IPS-15b (cell line): ENCODE measurements around the gene TBC1D22A.

ENCODE experiments used
- H3K27me3 ChIP-seq: one replicate; pipeline ENCODE4 v1.6.1; 2013; ENCODE audit warnings: low read length; ENCODE audit not compliant: control insufficient read depth, insufficient read depth
- H3K36me3 ChIP-seq: one replicate; pipeline ENCODE4 v1.6.1; 2013; ENCODE audit warnings: low read length; ENCODE audit not compliant: control insufficient read depth, insufficient read depth
- H3K4me1 ChIP-seq: one replicate; pipeline ENCODE4 v1.6.1; 2013; ENCODE audit warnings: mild to moderate bottlenecking, low read length; ENCODE audit not compliant: control insufficient read depth, insufficient read depth
- H3K4me3 ChIP-seq: one replicate; pipeline ENCODE4 v1.5.1; 2013; ENCODE audit warnings: low read depth, low read length
- H3K9ac ChIP-seq: one replicate; pipeline ENCODE4 v1.6.1; 2013; ENCODE audit warnings: low read depth, mild to moderate bottlenecking, low read length
- H3K9me3 ChIP-seq: one replicate; pipeline ENCODE4 v1.6.1; 2013; ENCODE audit warnings: mild to moderate bottlenecking, low read length; ENCODE audit not compliant: control insufficient read depth, insufficient read depth

The TBC1D22A gene

DNA sequence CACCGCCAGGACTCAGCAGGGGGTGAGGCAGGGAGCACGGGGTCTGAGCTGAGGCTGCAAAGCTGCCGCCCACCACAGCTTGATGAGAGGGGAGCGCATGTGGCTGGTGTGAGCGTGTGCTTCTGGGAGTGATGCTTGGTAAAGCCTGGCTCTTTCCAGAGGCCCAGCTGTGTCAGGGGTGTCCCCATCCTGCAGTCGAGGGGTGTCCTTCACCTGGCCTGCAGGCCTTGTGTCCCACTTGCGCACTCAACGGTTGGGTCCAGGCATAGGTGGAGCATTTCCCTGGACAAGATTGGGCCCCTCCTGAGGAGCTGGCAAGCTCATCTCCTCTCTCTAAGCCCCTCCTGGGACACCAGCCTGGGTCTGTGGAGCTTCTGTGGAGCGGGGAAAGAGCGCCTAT, 273.9 kb downstream of the TBC1D22A start:
- H3K36me3 ChIP-seq: peaks cover 3% of the 10 kb centered on the region
- no peaks in the 10 kb centered on the region for H3K27me3 ChIP-seq
- no peaks in the 10 kb centered on the region for H3K9me3 ChIP-seq
- no peaks in the 10 kb centered on the region for H3K4me1 ChIP-seq
- H3K9ac ChIP-seq: no peak overlapping the region
- H3K4me3 ChIP-seq: no peak overlapping the region

DNA sequence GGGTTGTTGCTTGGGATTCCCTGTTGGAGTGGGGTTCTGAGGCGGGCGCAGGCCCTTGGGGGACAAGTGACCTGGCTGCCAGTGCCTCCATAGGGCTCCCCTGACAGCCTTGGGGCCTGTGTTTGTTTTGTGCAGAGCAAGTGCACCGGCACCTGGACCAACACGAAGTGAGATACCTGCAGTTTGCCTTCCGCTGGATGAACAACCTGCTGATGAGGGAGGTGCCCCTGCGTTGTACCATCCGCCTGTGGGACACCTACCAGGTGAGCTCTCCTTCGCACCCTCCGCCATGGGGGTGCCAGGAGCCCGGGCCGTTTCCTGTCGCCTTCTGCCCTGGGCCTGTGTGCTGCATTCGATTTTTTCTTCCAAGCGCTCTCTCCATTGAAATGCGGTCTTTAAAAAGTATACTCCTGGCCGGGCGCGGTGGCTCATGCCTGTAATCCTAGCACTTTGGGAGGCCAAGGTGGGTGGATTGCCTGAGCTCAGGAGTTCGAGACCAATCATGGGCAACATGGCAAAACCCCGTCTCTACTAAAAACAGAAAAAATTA, 274.6 kb downstream of the TBC1D22A start:
- no peaks in the 10 kb centered on the region for H3K4me1 ChIP-seq
- H3K36me3 ChIP-seq: peaks cover under 1% of the 10 kb centered on the region
- no peaks in the 10 kb centered on the region for H3K9me3 ChIP-seq
- no peak overlapping the region for H3K9ac ChIP-seq
- no peak overlapping the region for H3K4me3 ChIP-seq
- H3K27me3 ChIP-seq: no peaks in the 10 kb centered on the region

DNA sequence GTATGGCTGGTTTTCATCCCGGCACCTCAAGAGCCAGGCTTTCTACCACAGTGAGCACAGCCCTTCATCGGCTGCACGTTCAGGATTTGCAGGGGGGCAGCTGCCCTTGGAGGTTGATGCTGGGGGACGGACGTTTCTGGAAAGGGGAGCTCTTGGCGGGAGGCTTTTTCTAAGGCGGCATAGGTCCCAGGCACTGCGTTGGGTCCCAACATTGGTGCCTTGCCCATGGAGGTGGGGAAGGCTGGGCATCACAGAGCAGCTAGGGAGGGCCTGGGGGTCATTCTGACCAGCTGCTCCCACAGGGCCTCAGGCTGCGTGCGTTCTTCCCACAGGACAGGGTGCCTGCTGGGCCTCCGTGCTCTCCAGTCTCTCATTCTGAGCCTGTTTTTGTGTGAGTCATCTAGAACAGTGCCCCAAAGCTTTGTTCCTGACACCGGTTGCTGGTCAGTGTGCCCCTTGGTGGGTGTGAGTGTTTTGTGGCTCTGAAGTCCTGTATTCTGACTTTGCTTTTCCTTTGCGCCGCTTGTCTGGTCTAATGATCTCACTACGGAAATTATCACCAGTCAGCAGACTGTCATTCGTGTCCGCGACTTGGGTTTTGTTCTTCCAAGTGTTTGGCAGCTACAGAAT, 275.9 kb downstream of the TBC1D22A start:
- H3K36me3 ChIP-seq: no peaks in the 10 kb centered on the region
- no peak overlapping the region for H3K4me3 ChIP-seq
- no peaks in the 10 kb centered on the region for H3K9me3 ChIP-seq
- H3K9ac ChIP-seq: no peak overlapping the region
- no peaks in the 10 kb centered on the region for H3K27me3 ChIP-seq
- H3K4me1 ChIP-seq: no peaks in the 10 kb centered on the region

DNA sequence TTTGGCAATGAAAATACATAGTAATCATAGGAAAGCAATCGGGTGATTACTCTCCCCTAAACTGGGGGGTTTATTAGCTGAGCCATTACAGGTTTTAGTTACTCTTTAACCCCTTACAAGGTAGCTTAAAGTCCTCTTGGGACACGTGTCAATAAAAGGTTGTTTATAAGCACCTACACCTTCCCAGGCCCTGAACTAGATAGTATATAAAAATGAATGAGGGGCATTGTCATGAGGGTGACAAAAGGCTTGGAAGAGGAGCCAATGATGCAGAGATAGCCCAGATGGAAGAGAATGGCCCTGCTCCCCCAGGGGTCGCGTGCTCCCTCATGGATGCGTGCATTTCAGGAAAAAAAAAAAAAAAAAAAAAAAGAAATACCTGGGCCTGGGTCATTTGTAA, 276.9 kb downstream of the TBC1D22A start:
- no peak overlapping the region for H3K9ac ChIP-seq
- H3K27me3 ChIP-seq: no peaks in the 10 kb centered on the region
- H3K4me3 ChIP-seq: no peak overlapping the region
- no peaks in the 10 kb centered on the region for H3K4me1 ChIP-seq
- no peaks in the 10 kb centered on the region for H3K36me3 ChIP-seq
- no peaks in the 10 kb centered on the region for H3K9me3 ChIP-seq

DNA sequence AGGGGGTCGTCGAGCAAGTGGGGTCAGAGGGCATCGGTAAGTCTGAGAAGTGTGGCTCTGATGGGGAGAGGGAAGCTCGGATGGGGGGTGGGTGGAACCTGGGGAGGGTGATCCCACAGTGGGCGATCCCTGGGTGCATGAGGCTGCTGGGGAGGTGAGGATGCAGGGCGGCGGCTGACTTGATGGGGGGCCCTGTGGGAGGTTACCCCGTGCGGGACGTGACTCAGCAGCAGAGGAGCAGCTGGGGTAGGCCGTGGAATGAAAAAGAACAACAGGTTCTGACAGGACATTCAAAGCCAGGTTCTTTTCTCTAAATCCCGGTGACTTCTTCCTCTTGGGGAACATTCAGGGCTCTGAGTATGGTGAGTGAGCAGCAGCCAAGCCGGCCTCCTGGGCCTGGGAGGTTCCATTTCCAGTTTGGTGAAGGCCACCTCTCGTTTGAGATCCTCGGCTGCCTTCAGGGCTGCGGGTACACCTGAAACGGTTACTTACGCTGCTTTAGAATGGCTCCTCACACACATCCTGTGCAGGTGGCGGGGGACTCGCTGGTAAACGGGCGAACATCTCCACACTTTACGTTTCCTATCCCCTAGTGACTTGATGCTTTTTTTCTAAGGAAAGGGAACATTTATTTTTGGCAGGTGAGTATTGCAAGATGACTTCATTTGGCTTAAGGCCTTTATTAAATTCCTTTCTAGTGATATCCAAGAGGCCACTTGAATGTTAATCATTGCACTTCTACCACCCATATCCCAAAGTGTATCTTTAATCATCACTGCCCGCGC, 278.2 kb downstream of the TBC1D22A start:
- H3K4me1 ChIP-seq: no peaks in the 10 kb centered on the region
- no peaks in the 10 kb centered on the region for H3K9me3 ChIP-seq
- no peaks in the 10 kb centered on the region for H3K27me3 ChIP-seq
- H3K4me3 ChIP-seq: no peak overlapping the region
- no peak overlapping the region for H3K9ac ChIP-seq
- H3K36me3 ChIP-seq: no peaks in the 10 kb centered on the region

DNA sequence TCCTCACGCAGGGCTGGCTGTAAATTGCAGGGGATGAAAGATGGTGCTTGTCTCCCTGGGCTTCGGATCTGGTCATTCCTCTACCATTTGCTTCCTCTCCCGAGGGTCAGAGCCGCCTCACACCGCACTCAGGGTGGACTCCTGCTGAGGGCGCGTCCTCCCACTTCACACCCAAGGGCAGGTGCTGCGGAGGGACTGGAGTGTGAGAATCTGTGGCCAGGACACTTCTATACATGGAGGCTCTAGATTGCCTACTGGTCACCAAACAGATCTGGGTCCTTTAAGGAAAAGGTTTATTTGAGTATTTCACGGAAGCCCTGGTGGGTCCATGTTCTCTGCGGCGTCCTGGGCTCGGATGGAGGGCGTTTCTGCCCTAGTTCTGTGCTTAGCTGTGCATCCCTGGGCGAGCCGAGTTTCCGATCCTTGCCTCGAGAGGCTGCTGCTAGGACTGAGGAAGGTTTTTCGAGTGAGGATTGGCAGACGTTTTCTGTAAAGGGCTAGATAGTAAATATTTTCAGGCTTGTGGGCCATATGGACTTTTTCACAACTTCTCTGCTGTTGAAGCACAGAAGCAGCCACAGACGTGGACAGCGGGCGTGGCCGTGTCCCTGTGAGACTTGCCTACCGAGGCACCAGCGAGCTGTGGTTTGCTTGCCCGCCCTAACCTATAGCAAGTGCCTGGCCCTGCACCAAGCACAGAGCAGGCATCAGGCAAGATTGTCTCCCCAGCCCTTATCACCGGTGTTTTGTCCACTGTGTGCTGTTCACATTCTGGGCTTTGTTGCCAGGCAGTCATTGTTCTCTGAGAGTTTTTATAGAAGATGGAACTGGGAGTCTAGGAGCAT, 279.0 kb downstream of the TBC1D22A start:
- H3K36me3 ChIP-seq: no peaks in the 10 kb centered on the region
- H3K9ac ChIP-seq: no peak overlapping the region

DNA sequence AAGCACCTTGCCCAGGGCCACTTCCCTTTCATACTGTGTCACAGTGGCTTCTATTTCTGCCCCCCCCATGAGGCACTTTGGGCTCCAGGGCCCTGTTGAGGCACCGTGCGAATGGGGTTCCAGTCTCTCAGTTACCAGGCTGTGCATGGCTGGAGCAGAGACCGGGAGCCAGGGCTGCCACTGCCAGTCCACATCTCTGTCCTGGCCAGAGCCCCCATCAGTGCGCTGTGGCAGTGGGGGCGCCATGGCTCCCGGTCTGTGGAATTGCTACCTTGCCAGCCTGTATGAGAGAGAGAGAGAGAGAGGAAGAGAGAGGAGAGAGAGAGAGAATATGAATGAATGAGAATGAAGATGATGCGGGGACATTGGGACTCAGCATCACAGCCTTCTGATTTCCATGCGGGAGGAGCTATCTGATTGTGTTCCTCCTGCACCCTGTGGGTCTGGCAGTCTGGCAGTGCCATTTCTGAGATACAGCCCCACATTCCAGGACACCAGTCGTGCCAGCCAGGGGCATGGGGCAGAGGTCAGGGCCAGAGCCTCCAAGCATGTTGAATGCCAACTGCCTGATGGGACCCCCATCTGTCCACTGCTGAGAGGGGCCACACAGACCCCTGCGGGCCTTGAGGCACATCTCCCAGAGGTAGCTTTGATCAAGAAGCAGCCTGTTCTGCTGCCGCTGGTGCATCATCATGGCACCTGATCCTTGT, 279.8 kb downstream of the TBC1D22A start:
- Histone ChIP-seq H3K36me3 (no peaks in the 10 kb centered on the region), H3K4me1 (no peaks in the 10 kb centered on the region), H3K9me3 (no peaks in the 10 kb centered on the region), H3K4me3 (no peak overlapping the region), H3K27me3 (no peaks in the 10 kb centered on the region), H3K9ac (no peak overlapping the region)

More for the DNA sequence above, 279.0 kb downstream of the TBC1D22A start:
- H3K27me3 ChIP-seq: no peaks in the 10 kb centered on the region
- H3K9me3 ChIP-seq: no peaks in the 10 kb centered on the region
- no peak overlapping the region for H3K4me3 ChIP-seq
- H3K4me1 ChIP-seq: no peaks in the 10 kb centered on the region

DNA sequence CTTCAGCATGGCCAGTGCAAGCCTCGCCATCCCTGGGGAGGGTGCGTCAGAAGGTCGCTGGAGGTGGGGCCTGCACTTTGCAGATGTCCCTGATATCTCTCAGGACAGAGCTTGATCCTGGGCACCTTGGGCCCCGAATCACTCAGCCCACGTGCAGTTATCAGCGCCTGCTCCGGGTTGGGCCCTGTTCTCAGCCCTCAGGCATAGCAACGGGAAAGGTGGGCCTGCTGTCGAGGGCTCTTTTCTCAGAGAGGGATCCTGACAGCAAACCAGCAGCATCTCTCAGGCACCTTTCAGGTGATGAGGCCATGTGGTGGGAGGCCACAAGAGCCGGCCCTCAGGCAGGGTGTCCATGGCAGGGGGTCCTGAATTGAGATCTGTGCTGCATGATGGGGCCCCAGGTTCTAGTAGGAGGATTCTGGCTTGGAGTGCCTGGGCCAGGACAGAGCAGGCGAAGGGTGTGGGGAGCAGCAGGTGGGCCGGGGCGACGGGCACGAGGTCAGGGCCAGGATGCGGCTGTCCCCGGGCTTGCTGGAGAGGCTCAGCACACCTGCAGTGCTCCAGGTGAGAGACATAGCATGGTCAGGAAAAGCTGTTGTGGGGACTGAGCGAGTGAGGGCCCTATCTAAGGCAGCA, 280.5 kb downstream of the TBC1D22A start:
- Histone ChIP-seq H3K4me1 (no peaks in the 10 kb centered on the region), H3K27me3 (no peaks in the 10 kb centered on the region), H3K9ac (no peak overlapping the region), H3K9me3 (no peaks in the 10 kb centered on the region), H3K36me3 (peaks cover 2% of the 10 kb centered on the region), H3K4me3 (no peak overlapping the region)

DNA sequence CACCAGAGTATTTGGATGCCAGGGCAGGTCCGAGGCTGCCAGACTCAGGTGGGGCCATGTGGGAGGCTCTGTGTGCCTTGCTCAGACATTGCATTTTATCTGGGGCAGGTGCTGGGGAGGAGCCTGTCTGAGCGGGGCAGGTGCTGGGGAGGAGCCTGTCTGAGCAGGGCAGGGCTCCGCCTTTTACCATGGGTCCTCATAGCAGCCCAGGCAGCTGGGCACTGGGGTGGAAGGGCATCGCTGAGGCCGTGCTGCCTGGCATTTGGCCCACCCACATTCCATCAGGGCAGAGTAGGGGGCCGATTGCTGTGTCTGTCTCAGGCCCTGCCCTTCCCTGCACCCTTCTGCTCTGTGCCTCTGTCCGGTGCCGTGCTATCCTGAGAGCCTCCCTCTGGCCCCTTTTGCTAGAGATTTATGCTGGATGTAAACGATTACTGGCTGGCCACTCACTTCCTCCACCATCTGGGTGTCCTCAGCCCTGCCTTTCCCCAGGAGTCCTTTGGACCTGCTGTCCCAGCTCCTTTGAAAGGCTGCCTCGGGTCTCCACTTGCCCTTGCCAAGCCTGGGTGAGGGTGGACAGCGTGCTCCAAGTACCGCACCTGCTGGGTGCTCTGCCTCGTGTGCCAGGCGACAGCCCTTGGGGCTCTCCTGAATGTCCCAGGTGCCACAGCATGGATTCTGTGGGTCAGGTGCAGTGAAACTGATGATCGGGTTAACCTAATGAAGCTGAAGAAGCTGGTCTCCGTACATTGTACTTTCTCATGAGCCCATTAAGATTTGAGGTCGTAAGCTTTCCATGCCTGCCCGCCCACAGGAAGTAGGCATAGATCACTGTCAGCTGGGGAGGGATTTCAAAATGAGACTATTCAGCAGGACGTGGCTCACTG, 281.6 kb downstream of the TBC1D22A start:
- no peaks in the 10 kb centered on the region for H3K27me3 ChIP-seq
- H3K9me3 ChIP-seq: no peaks in the 10 kb centered on the region
- H3K9ac ChIP-seq: no peak overlapping the region
- H3K36me3 ChIP-seq: peaks cover 2% of the 10 kb centered on the region
- no peak overlapping the region for H3K4me3 ChIP-seq
- H3K4me1 ChIP-seq: no peaks in the 10 kb centered on the region

DNA sequence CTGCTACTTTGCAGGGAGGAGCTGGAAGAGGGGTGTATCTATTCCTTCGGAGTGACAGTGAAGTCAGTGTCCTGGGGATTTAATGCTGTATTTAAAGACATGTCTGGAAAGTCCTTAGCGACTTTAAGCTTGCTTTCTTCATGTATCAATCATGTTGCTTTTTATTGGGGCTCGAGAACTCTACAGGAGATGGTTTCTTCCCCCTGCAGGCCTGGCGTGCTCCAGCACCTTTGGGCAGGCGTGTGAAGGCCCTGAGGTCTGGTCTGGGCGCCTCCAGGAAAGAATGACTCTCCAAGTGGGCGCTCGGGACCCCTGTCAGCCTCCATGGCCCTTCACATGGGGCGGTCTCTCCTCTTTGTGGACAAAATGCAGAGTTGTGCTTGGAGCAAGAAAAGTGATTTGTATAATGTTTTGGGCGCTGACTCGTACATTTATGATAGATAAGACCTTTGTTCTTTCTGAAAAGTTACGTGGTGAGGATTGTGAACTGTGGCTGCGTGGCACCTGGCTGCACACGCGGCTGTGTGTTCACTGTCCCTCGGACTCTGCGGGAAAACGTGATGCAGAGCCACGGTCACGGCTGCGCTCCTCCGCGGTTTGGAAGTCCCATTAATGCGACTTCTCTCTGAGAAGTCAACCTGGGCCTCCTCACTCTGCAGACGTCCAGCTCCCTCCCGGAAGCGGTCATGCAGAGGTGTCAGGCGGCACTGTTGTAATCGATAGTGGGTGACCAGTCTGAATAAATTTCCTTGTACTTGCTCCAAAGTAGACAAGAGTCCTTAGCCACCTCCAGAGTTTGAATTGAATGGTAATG, 282.5 kb downstream of the TBC1D22A start:
- no peak overlapping the region for H3K4me3 ChIP-seq
- H3K9me3 ChIP-seq: no peaks in the 10 kb centered on the region
- H3K36me3 ChIP-seq: peaks cover 2% of the 10 kb centered on the region
- no peak overlapping the region for H3K9ac ChIP-seq
- H3K4me1 ChIP-seq: no peaks in the 10 kb centered on the region
- no peaks in the 10 kb centered on the region for H3K27me3 ChIP-seq
